ENCODE data around the gene LY86.

DNA sequence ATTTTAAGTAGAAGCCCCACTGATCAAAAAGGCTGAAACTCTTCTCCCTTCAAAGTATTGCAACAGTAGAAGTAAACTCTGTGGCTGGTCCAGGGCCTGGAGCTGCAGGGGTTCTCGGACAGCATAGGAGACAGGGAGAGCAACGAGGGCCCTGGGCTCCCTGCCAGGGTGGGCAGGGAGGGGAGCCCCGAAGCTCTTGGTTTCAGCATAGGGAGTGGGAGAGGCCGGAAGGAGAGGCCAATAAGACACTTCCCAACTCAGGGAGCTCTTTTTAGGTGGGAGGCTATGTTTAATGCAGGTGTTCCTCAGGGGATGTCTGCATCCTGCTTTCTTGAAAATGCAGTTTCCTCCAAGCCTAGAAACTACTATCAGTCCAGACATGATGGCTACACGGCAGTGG, 91.1 kb downstream of the LY86 start:
- TF ChIP-seq EP300 (conservative IDR thresholded peaks at IDR 0.05; ENCODE audit: poor library complexity, severe bottlenecking) (no peak), TAF1 (IDR thresholded peaks at IDR 0.05; ENCODE audit: low read depth) (no peak), SMC3 (conservative IDR thresholded peaks at IDR 0.05; ENCODE audit: poor library complexity) (no peak)

Measured in neural cell (in vitro differentiated cells).